HL-60 (cell line): Measurements from ENCODE around the gene C12orf56.

ENCODE experiments used
- CTCF ChIP-seq: IDR thresholded peaks from one replicate; pipeline ENCODE4 v1.5.1; 2011; ENCODE audit warnings: low read length, control low read depth, inconsistent platforms; ENCODE audit not compliant: insufficient read depth
- POLR2AphosphoS5 ChIP-seq: IDR thresholded peaks from 2 replicates; pipeline ENCODE4 v1.6.1; 2012; ENCODE audit warnings: low read depth
- SPI1 ChIP-seq: IDR thresholded peaks from 2 replicates; pipeline ENCODE4 v1.6.1; 2012; ENCODE audit warnings: low read depth, mild to moderate bottlenecking, borderline replicate concordance
- TF ChIP-seq, protein P1 (sequence below): IDR thresholded peaks from 2 replicates; pipeline ENCODE4 v1.6.1; 2012; ENCODE audit warnings: low read depth; ENCODE audit not compliant: insufficient replicate concordance

GRCh38 chr12:64278421-64278820 lies 112.1 kb downstream of the C12orf56 start:
- TF ChIP-seq CTCF (no peak), POLR2AphosphoS5 (no peak), SPI1 (no peak)
- TF ChIP-seq, protein P1, sequence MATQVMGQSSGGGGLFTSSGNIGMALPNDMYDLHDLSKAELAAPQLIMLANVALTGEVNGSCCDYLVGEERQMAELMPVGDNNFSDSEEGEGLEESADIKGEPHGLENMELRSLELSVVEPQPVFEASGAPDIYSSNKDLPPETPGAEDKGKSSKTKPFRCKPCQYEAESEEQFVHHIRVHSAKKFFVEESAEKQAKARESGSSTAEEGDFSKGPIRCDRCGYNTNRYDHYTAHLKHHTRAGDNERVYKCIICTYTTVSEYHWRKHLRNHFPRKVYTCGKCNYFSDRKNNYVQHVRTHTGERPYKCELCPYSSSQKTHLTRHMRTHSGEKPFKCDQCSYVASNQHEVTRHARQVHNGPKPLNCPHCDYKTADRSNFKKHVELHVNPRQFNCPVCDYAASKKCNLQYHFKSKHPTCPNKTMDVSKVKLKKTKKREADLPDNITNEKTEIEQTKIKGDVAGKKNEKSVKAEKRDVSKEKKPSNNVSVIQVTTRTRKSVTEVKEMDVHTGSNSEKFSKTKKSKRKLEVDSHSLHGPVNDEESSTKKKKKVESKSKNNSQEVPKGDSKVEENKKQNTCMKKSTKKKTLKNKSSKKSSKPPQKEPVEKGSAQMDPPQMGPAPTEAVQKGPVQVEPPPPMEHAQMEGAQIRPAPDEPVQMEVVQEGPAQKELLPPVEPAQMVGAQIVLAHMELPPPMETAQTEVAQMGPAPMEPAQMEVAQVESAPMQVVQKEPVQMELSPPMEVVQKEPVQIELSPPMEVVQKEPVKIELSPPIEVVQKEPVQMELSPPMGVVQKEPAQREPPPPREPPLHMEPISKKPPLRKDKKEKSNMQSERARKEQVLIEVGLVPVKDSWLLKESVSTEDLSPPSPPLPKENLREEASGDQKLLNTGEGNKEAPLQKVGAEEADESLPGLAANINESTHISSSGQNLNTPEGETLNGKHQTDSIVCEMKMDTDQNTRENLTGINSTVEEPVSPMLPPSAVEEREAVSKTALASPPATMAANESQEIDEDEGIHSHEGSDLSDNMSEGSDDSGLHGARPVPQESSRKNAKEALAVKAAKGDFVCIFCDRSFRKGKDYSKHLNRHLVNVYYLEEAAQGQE, result no peak
